GM04503 (cell line): ENCODE data around the gene FAM174B.

Experiments used
- DNase-seq: peaks from one replicate; pipeline ENCODE4 v3.0.0-alpha.2; 2012; ENCODE audit warnings: low read depth

FAM174B gene

GRCh38 chr15:92664178-92664900 lies 8.8 kb upstream of the FAM174B start:
- DNase-seq: no peak

GRCh38 chr15:92663250-92663951 lies 7.8 kb upstream of the FAM174B start:
- DNase-seq: no peak

GRCh38 chr15:92662762-92663161 lies 7.2 kb upstream of the FAM174B start:
- DNase-seq: no peak

- DNase-seq: no peak
Observed at GRCh38 chr15:92661956-92662355, 6.4 kb upstream of the FAM174B start.

- DNase-seq: no peak
Observed at GRCh38 chr15:92661069-92661468, 5.5 kb upstream of the FAM174B start.

GRCh38 chr15:92657486-92657885 lies 1.9 kb upstream of the FAM174B start:
- no peak for DNase-seq

- no peak for DNase-seq
Observed at GRCh38 chr15:92656089-92656488, 514 bp upstream of the FAM174B start.

- DNase-seq: no peak
Observed at GRCh38 chr15:92654662-92655061, 913 bp downstream of the FAM174B start.

GRCh38 chr15:92653836-92654539 lies 1.6 kb downstream of the FAM174B start:
- DNase-seq: no peak

- no peak for DNase-seq
Observed at GRCh38 chr15:92653366-92653765, 2.2 kb downstream of the FAM174B start.

- no peak for DNase-seq
Observed at GRCh38 chr15:92652576-92652966, 3.0 kb downstream of the FAM174B start.

- DNase-seq: no peak
Observed at GRCh38 chr15:92651877-92652575, 3.5 kb downstream of the FAM174B start.

- DNase-seq: no peak
Observed at GRCh38 chr15:92650966-92651365, 4.6 kb downstream of the FAM174B start.

- no peak for DNase-seq
Observed at GRCh38 chr15:92650256-92650655, 5.3 kb downstream of the FAM174B start.

- DNase-seq: no peak
Observed at GRCh38 chr15:92648190-92648875, 7.2 kb downstream of the FAM174B start.

GRCh38 chr15:92647467-92648163 lies 8.0 kb downstream of the FAM174B start:
- DNase-seq: no peak

- no peak for DNase-seq
Observed at GRCh38 chr15:92646216-92646615, 9.4 kb downstream of the FAM174B start.

- no peak for DNase-seq
Observed at GRCh38 chr15:92645731-92646130, 9.8 kb downstream of the FAM174B start.

- no peak for DNase-seq
Observed at GRCh38 chr15:92645051-92645631, 10.4 kb downstream of the FAM174B start.

- DNase-seq: no peak
Observed at GRCh38 chr15:92643849-92644815, 11.4 kb downstream of the FAM174B start.
